Measurements from ENCODE around the gene LNX1.

- TF ChIP-seq, protein P1, sequence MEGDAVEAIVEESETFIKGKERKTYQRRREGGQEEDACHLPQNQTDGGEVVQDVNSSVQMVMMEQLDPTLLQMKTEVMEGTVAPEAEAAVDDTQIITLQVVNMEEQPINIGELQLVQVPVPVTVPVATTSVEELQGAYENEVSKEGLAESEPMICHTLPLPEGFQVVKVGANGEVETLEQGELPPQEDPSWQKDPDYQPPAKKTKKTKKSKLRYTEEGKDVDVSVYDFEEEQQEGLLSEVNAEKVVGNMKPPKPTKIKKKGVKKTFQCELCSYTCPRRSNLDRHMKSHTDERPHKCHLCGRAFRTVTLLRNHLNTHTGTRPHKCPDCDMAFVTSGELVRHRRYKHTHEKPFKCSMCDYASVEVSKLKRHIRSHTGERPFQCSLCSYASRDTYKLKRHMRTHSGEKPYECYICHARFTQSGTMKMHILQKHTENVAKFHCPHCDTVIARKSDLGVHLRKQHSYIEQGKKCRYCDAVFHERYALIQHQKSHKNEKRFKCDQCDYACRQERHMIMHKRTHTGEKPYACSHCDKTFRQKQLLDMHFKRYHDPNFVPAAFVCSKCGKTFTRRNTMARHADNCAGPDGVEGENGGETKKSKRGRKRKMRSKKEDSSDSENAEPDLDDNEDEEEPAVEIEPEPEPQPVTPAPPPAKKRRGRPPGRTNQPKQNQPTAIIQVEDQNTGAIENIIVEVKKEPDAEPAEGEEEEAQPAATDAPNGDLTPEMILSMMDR (IDR thresholded peaks at IDR 0.05) = no peak
- no peak for TF ChIP-seq POLR2A (IDR thresholded peaks at IDR 0.05)
Measured at GRCh38 chr4:53522334-53522733, 69.0 kb downstream of the LNX1 start.

Measured in tibial nerve (tissue), 3 donors.